Measurements from ENCODE around the gene ZNF593. TPM values are rescaled to one million over a fixed set of nuclear protein-coding genes. Genes with fewer than 3 reads are reported as not detected.

Gene ZNF593
- total RNA-seq, 1 donor, result 5.4 TPM

DNA sequence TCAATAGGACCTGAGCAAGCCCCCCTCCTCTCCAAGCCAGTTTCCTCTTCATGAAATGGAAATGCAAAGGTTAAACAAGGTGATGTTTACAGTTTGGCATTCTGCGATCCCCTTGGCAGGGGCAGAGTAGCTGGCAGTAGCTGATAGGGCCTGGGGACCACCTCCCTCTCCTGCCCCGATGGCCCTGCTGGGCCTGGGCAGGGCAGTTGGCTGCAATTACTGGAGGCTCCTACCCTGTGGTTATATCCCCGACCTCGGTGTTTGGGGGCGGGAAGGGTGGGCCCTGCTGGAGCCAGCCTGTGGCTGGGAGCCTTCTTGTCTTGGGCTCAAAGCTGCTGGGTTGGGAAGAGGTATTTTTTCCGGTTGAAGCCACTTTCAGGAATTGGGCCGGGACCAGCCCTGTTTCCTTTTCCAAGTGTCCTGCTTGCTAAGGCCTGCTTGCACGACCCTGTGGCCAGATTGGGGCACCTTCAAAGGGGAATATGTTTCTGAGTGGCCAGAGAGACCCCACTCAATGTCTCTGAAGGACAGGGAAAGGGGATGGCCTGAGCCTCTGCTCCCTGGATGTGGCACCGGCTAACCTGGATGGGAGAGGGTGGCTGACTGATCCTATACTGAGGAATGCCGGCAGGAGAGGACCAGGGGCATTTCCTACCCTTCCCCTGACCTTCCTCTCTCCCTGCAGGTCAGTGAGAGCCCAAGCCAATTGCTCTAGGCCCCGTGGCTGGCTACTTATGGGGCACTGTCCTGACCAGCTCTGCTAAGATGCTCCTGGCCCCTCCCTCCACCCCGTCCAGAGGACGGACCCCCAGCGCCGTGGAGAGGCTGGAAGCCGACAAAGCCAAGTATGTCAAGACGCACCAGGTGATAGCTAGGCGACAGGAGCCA, 8.9 kb upstream of the ZNF593 start:
- peaks cover 24% of the 10 kb centered on the region for H3K4me1 ChIP-seq (ENCODE audit: insufficient read depth, low read length)
- H3K4me3 ChIP-seq (ENCODE audit: low read length), result no peak overlapping the region
- H3K27me3 ChIP-seq (ENCODE audit: insufficient read depth, low read length), result peaks cover 40% of the 10 kb centered on the region
- H3K9me3 ChIP-seq (ENCODE audit: low read depth, low read length), result no peaks in the 10 kb centered on the region

GRCh38 chr1:26161415-26162219, 8.1 kb upstream of the ZNF593 start:
- Histone ChIP-seq H3K4me3 (ENCODE audit: low read length) (no peak overlapping the region), H3K27me3 (ENCODE audit: insufficient read depth, low read length) (peaks cover 32% of the 10 kb centered on the region)

GRCh38 chr1:26162220-26162709, 7.4 kb upstream of the ZNF593 start:
- peaks cover 30% of the 10 kb centered on the region for H3K27me3 ChIP-seq (ENCODE audit: insufficient read depth, low read length)
- H3K4me3 ChIP-seq (ENCODE audit: low read length), result no peak overlapping the region
- no peaks in the 10 kb centered on the region for H3K9me3 ChIP-seq (ENCODE audit: low read depth, low read length)
- peaks cover 24% of the 10 kb centered on the region for H3K4me1 ChIP-seq (ENCODE audit: insufficient read depth, low read length)

More at GRCh38 chr1:26161415-26162219, 8.1 kb upstream of the ZNF593 start:
- Histone ChIP-seq H3K9me3 (ENCODE audit: low read depth, low read length) (no peaks in the 10 kb centered on the region), H3K4me1 (ENCODE audit: insufficient read depth, low read length) (peaks cover 24% of the 10 kb centered on the region)

- peaks cover 27% of the 10 kb centered on the region for H3K27me3 ChIP-seq (ENCODE audit: insufficient read depth, low read length)
- H3K9me3 ChIP-seq (ENCODE audit: low read depth, low read length), result no peaks in the 10 kb centered on the region
- H3K4me1 ChIP-seq (ENCODE audit: insufficient read depth, low read length), result peaks cover 24% of the 10 kb centered on the region
- no peak overlapping the region for H3K4me3 ChIP-seq (ENCODE audit: low read length)
These were observed 6.0 kb upstream of the ZNF593 start for GRCh38 chr1:26163684-26164035.

DNA sequence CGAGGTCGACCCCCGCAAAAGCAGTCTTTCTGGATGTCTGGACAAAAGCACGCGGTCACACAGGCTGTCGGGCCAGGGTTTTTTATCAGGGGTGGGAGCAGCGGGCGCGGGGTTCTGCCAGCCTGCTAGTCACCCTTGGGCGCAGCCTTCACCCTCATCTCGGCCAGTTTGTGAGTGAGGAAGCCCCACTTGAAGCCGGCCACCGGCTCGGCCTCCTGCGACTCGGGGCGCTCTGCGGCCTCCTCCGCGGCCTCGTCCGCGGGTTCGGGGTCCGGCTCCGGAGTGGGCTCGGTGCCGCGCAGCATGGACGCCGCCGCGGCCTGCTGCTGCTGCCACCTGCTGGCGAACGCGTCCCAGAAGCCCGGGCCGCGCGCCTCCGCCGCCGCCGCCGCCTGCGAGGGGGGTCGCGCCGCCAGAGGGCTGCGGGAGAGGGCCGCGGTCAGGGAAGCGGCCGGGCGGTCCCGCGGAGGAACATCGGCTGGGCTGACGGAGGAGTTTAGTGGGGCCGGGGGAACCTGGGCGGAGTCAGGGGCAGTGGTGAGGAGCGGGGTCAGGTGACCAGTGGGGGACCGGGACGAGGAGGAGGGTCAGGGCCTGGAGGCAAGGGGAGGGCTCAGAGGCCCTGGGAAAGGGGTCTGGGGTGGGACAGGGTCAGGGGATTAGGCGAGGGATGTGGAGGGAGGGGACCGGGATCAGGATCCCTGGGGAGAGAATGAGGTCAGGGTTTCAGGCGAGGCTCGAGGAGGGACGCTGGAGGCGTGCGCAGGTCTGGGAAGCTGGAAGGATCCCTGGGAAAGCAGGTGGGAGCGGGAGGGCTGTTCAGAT, 5.5 kb upstream of the ZNF593 start:
- H3K4me3 ChIP-seq (ENCODE audit: low read length), result peak overlapping the region; percentile 8
- peaks cover 26% of the 10 kb centered on the region for H3K4me1 ChIP-seq (ENCODE audit: insufficient read depth, low read length)
- no peaks in the 10 kb centered on the region for H3K9me3 ChIP-seq (ENCODE audit: low read depth, low read length)
- peaks cover 27% of the 10 kb centered on the region for H3K27me3 ChIP-seq (ENCODE audit: insufficient read depth, low read length)

DNA sequence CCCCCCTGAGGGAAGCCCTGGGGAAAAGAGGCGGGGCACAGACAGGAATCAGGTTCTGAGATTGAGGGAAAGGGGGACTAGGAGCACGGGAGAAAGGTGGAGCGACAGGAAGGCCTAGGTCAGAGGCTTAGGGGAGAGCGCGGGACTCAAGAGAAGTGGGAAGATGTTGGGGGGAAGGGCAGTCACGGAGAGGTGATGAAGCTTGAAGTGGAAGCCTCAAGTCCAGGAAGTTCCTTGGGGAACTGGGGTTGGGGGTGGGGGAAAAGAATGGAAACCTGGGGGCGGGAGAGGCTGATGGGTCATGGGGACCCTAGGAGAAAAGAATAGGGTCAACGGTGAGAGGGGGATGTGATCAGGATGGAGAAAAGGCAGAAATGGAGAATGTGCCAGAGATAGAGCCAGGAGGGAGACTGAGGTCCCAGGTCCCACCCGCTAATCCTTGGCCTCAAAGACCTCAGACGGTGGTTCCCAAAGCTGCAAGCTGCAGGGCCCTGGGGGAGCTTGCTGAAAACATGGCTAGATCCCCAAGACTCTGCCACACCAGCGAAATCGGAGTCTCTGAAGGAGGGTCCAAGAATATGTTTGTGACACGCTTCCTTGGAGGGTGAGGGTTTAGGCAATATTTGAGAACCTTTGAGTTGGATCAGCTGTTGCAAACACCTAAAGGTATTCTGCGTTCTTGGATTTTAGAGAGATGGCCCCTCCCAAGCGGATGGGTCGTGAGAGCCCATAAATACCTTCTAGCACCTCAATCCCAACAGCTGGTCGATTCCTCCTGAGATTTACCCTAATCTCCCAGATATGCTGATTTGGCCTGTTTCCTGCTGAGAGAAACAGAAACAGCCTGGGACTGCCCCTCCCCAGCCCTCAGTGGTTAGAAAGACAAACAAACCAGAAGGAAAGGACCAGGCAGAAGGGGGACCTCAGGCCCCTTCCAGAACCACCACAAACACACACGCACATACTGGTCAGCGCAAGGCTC, 4.6 kb upstream of the ZNF593 start:
- peaks cover 27% of the 10 kb centered on the region for H3K27me3 ChIP-seq (ENCODE audit: insufficient read depth, low read length)
- H3K4me3 ChIP-seq (ENCODE audit: low read length), result no peak overlapping the region

DNA sequence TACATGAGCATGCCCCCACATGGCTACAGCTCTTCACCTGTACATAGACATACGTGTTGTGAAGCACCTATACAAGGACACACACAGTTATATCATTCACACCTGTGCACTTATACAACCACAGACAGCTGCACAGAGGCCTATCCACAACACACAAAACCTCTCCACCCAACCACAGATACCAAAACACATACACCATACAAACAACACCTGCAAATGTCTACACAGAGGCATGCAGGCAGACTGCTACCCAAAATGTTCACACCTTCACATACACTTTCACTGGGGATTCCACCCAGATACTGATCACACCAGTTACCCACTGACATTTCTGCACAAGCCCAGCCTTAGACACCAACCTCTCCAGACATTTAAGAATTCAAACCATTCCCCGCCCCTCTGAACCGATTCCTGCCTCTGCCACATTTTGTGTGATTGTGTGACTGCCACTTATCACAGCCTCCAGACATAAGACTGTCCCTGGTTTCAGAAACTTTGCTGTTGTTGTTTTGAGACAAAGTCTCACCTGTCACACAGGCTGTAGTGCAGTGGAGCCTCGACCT, 2.9 kb upstream of the ZNF593 start:
- H3K27me3 ChIP-seq (ENCODE audit: insufficient read depth, low read length), result peaks cover 18% of the 10 kb centered on the region
- H3K4me3 ChIP-seq (ENCODE audit: low read length), result no peak overlapping the region
- peaks cover 33% of the 10 kb centered on the region for H3K4me1 ChIP-seq (ENCODE audit: insufficient read depth, low read length)
- H3K9me3 ChIP-seq (ENCODE audit: low read depth, low read length), result no peaks in the 10 kb centered on the region

More for the DNA sequence above, 4.6 kb upstream of the ZNF593 start:
- Histone ChIP-seq H3K9me3 (ENCODE audit: low read depth, low read length) (no peaks in the 10 kb centered on the region), H3K4me1 (ENCODE audit: insufficient read depth, low read length) (peaks cover 34% of the 10 kb centered on the region)

GRCh38 chr1:26168410-26169197, 1.1 kb upstream of the ZNF593 start, which contains the start of gene C1orf232:
TSS of gene C1orf232 (minus strand) at chr1:26168963. CDS start at chr1:26168499, 464 bp downstream.
- no peaks in the 10 kb centered on the region for H3K9me3 ChIP-seq (ENCODE audit: low read depth, low read length)
- H3K4me1 ChIP-seq (ENCODE audit: insufficient read depth, low read length), result peaks cover 26% of the 10 kb centered on the region
- peaks cover 4% of the 10 kb centered on the region for H3K27me3 ChIP-seq (ENCODE audit: insufficient read depth, low read length)
- peak within 1 kb of the TSS; percentile 69 for H3K4me3 ChIP-seq (ENCODE audit: low read length)

DNA sequence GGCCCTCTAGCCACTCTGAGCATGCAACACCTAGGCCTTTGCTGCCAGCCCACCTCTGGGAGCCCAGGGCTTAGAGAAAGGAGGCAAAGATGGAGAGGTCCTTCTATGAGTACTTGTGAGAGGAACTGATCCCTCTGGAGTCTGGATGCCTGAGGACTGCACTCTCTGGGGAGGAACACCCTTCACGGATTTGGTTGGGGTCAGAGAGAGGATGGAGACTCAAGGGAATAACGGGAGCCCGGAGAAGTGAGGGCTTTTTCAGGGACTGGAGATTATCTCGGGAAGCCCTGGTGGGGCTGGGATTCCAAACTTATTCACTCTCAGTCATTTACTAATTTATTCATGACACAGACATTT, 532 bp upstream of the ZNF593 start:
- Histone ChIP-seq H3K4me1 (ENCODE audit: insufficient read depth, low read length) (peaks cover 21% of the 10 kb centered on the region), H3K4me3 (ENCODE audit: low read length) (no peak overlapping the region), H3K9me3 (ENCODE audit: low read depth, low read length) (no peaks in the 10 kb centered on the region), H3K27me3 (ENCODE audit: insufficient read depth, low read length) (no peaks in the 10 kb centered on the region)

GRCh38 chr1:26170472-26170821, 739 bp downstream of the ZNF593 start:
- peaks cover 16% of the 10 kb centered on the region for H3K4me1 ChIP-seq (ENCODE audit: insufficient read depth, low read length)
- H3K4me3 ChIP-seq (ENCODE audit: low read length), result peak overlapping the region; percentile 69
- H3K27me3 ChIP-seq (ENCODE audit: insufficient read depth, low read length), result no peaks in the 10 kb centered on the region
- no peaks in the 10 kb centered on the region for H3K9me3 ChIP-seq (ENCODE audit: low read depth, low read length)

- Histone ChIP-seq H3K4me1 (ENCODE audit: insufficient read depth, low read length) (peaks cover 16% of the 10 kb centered on the region), H3K4me3 (ENCODE audit: low read length) (no peak within 1 kb of the TSS), H3K9me3 (ENCODE audit: low read depth, low read length) (no peaks in the 10 kb centered on the region), H3K27me3 (ENCODE audit: insufficient read depth, low read length) (no peaks in the 10 kb centered on the region)
These were observed 1.7 kb downstream of the ZNF593 start, which contains the start of gene ZNF593OS for GRCh38 chr1:26171084-26172072. TSS of gene ZNF593OS (minus strand) at chr1:26171832. CDS start at chr1:26171661, 171 bp downstream.

DNA sequence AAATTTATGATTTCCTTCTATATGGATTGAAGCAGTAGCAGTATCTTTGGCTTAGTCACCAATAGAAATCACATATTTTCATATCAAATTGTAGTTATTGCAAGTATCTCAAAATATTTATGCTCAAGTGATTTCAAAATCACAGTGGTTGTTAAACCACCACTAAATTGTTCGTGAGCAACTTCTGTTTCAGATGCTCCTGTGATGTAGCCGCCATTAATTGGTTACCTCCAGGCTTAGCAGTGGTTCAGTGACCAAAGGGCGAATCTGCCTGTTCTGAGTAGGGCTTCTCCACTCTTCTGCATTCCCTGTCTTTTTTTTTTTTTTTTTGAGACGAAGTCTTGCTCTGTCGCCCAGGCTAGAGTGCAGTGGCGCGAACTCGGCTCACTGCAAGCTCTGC, 5.6 kb downstream of the ZNF593 start:
- peaks cover 4% of the 10 kb centered on the region for H3K4me1 ChIP-seq (ENCODE audit: insufficient read depth, low read length)
- H3K4me3 ChIP-seq (ENCODE audit: low read length), result no peak overlapping the region
- H3K9me3 ChIP-seq (ENCODE audit: low read depth, low read length), result no peaks in the 10 kb centered on the region
- H3K27me3 ChIP-seq (ENCODE audit: insufficient read depth, low read length), result no peaks in the 10 kb centered on the region

All from mononuclear cell (primary cell).